Left ventricle myocardium inferior (tissue), 1 donor: ENCODE results near the gene DLEC1. TPM values are rescaled to one million over a fixed set of nuclear protein-coding genes. Genes with fewer than 3 reads are reported as not detected.
A peak's percentile ranks its signal among the peaks of the same experiment; 100 is the strongest.
"Not testable (repeated sequence)": the region's sequence is repeated elsewhere in the genome, so short reads cannot be mapped to it uniquely, and the experiment has no call there.

ENCODE experiments used
- DNase-seq: peaks from one replicate; pipeline ENCODE4 v3.0.0-alpha.2; 2020
- H3K27ac ChIP-seq: fragments of 200-600 bp; replicated peaks from 2 replicates; pipeline ENCODE4 v1.8.0; 2021
- H3K27me3 ChIP-seq: fragments of 200-600 bp; 2 replicates; pipeline ENCODE4 v1.8.0; 2021; ENCODE audit warnings: low read depth
- H3K36me3 ChIP-seq: fragments of 200-600 bp; 2 replicates; pipeline ENCODE4 v1.8.0; 2021
- H3K4me1 ChIP-seq: fragments of 200-600 bp; 2 replicates; pipeline ENCODE4 v1.8.0; 2021
- H3K4me3 ChIP-seq: fragments of 200-600 bp; 2 replicates; pipeline ENCODE4 v1.8.0; 2021; ENCODE audit warnings: mild to moderate bottlenecking, moderate library complexity
- H3K9me3 ChIP-seq: fragments of 200-600 bp; replicated peaks from 2 replicates; pipeline ENCODE4 v1.8.0; 2021
- CTCF ChIP-seq: fragments of 200-600 bp; IDR thresholded peaks from 2 replicates; pipeline ENCODE4 v1.8.0; 2021; ENCODE audit warnings: antibody characterized with exemption, mild to moderate bottlenecking, borderline replicate concordance
- intact Hi-C: fragments of 100-400 bp; cut with micrococcal nuclease; formaldehyde crosslinking; loops from one replicate; pipeline ENCODE4 v1.11.0; 2022
- total RNA-seq: library from RNA; stranded (reverse); fragmentation: NEBNext Ultra II Directional; extraction: Animal tissue kit (Norgen Biotek cat#: 25700); gene quantifications from one replicate; pipeline ENCODE4 v1.2.1, GENCODE V29; 2021
- donor health status: DM: no; HTN: yes; CAD: no; lungs with severe emphysema.

Gene DLEC1
- total RNA-seq, 1 donor from 2014 or later: 0.08 TPM

GRCh38 chr3:38032328-38032865 is 6.6 kb upstream of the DLEC1 start:
- no peak for TF ChIP-seq CTCF
- DNase-seq: no peak
- Histone ChIP-seq H3K36me3 (no peaks in the 10 kb centered on the region), H3K4me3 (no peak overlapping the region), H3K4me1 (peaks cover 30% of the 10 kb centered on the region), H3K9me3 (no peaks in the 10 kb centered on the region), H3K27ac (no peak overlapping the region), H3K27me3 (peaks cover 4% of the 10 kb centered on the region)
- intact Hi-C loops: no loop called here

GRCh38 chr3:38033586-38033985 is 5.4 kb upstream of the DLEC1 start:
- H3K27ac ChIP-seq, intact Hi-C loops, H3K4me3 ChIP-seq, H3K9me3 ChIP-seq, H3K36me3 ChIP-seq, DNase-seq, H3K27me3 ChIP-seq: not testable (repeated sequence)
- peaks cover 25% of the 10 kb centered on the region for H3K4me1 ChIP-seq

DNA sequence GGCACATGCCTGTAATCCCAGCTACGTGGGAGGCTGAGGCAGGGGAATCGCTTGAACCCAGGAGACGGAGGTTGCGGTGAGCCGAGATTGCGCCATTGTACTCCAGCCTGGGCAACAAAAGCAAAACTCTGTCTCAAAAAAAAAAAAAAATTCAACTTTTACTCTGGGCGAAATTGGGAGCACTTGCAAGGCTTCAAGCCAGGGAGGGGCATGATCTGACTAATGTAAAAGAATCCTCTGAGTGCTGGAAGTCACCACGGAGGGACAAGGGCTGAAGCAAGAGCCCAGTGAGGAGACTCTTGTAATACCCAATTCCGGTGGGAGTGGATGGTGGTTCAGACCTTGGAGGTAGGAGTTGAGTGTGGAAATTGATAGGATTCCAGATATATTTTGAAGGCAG is 4.7 kb upstream of the DLEC1 start:
- peaks cover 25% of the 10 kb centered on the region for H3K4me1 ChIP-seq
- DNase-seq, H3K36me3 ChIP-seq, H3K9me3 ChIP-seq, H3K4me3 ChIP-seq, H3K27ac ChIP-seq, intact Hi-C loops: not testable (repeated sequence)
- peaks cover 10% of the 10 kb centered on the region for H3K27me3 ChIP-seq

- intact Hi-C loops: no loop called here
- no peak for TF ChIP-seq CTCF
- no peak overlapping the region for H3K27ac ChIP-seq
- H3K9me3 ChIP-seq: no peaks in the 10 kb centered on the region
- DNase-seq: no peak
- H3K27me3 ChIP-seq: peaks cover 14% of the 10 kb centered on the region
- no peak overlapping the region for H3K4me3 ChIP-seq
- peaks cover 18% of the 10 kb centered on the region for H3K4me1 ChIP-seq
- H3K36me3 ChIP-seq: no peaks in the 10 kb centered on the region
Observed at GRCh38 chr3:38036286-38036685, 2.7 kb upstream of the DLEC1 start.

- TF ChIP-seq CTCF: no peak
- Histone ChIP-seq H3K36me3 (no peaks in the 10 kb centered on the region), H3K27me3 (peaks cover 14% of the 10 kb centered on the region), H3K9me3 (no peaks in the 10 kb centered on the region), H3K4me3 (no peak overlapping the region), H3K27ac (no peak overlapping the region), H3K4me1 (peaks cover 18% of the 10 kb centered on the region)
- intact Hi-C loops: no loop called here
- no peak for DNase-seq
Observed at GRCh38 chr3:38036906-38037305, 2.1 kb upstream of the DLEC1 start.

DNA sequence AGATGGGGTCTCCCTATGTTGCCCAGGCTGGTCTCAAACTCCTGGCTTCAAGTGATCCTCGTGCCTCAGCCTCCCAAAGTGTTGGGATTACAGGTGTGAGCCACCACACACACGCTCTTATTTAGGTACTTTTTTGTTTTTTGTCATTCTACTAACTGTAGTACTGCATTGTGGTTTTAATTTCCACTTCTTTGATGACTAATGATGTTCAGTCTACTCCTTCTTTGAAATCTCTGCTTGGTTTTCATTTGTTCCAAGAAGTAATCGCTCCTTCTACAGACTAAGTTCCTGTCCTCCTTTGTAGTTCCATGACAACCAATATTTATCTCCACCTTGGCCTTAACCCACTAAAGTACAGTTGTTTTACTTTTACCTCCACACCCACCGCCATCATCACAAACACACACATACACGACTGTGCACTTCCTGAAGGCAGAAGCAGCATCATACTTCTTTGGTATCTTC is 529 bp upstream of the DLEC1 start:
- TF ChIP-seq CTCF: no peak
- H3K9me3 ChIP-seq: no peaks in the 10 kb centered on the region
- DNase-seq: no peak
- no peak overlapping the region for H3K27ac ChIP-seq
- H3K4me3 ChIP-seq: peak overlapping the region; percentile 67
- H3K27me3 ChIP-seq: peaks cover 14% of the 10 kb centered on the region
- H3K4me1 ChIP-seq: peaks cover 18% of the 10 kb centered on the region
- intact Hi-C loops: no loop called here
- H3K36me3 ChIP-seq: no peaks in the 10 kb centered on the region

DNA sequence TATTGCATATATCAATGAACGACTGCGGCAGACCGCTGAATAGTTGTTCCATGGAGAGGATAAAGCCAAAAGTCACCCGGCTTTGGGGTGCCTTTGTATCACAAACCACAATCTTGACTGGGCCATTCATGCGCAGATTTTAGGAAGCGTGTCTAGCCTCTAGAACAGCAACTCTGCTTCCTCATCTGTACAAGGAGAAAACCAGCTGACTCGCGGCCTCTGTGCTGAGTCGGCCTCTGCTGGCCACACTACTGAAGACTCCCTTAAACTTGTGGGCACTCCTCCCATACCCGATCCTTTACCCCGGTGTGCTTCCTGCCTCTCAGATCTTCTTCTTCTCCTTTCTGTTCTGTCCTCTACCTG is 872 bp downstream of the DLEC1 start:
- TF ChIP-seq CTCF: peak; percentile 48
- no peaks in the 10 kb centered on the region for H3K9me3 ChIP-seq
- peak; percentile 64 for DNase-seq
- no peaks in the 10 kb centered on the region for H3K36me3 ChIP-seq
- intact Hi-C loops: no loop called here
- H3K4me3 ChIP-seq: peak overlapping the region; percentile 67
- H3K27me3 ChIP-seq: peaks cover 14% of the 10 kb centered on the region
- peaks cover 18% of the 10 kb centered on the region for H3K4me1 ChIP-seq
- H3K27ac ChIP-seq: no peak overlapping the region
